Activated CD4-positive, alpha-beta T cell treated with anti-CD3 and anti-CD28 coated beads for 36 hours (primary cell): ENCODE data around the gene ADISSP. TPM values are rescaled to one million over a fixed set of nuclear protein-coding genes. Genes with fewer than 3 reads are reported as not detected.

Experiments used
- ATAC-seq: fragments of 200-7000 bp; cut with Tn5 transposase; one replicate; pipeline ENCODE4 v1.10.0; 2021; ENCODE audit warnings: mild to moderate bottlenecking, moderate library complexity
- CTCF ChIA-PET: fragments of 350-600 bp; sonication (Branson Sonifier 250); formaldehyde crosslinking; loops from one replicate; lab custom pipeline; 2021; ENCODE audit warnings: antibody characterized with exemption; lab: Charles Lee
- POLR2A ChIA-PET: fragments of 350-600 bp; sonication (Branson Sonifier 250); formaldehyde crosslinking; loops from one replicate; lab custom pipeline; 2021; ENCODE audit warnings: antibody characterized with exemption, inconsistent platforms; lab: Charles Lee
- DNase-seq: peaks from one replicate; pipeline ENCODE4 v3.0.0-alpha.2; 2020
- H3K27ac Mint-ChIP-seq: one replicate; pipeline ENCODE4 v1.8.0; 2021; ENCODE audit warnings: mixed read lengths
- H3K27me3 Mint-ChIP-seq: one replicate; pipeline ENCODE4 v1.8.0; 2021; ENCODE audit warnings: mixed read lengths
- H3K36me3 Mint-ChIP-seq: one replicate; pipeline ENCODE4 v1.8.0; 2021; ENCODE audit warnings: low read depth, mixed read lengths
- H3K4me1 Mint-ChIP-seq: one replicate; pipeline ENCODE4 v1.8.0; 2021; ENCODE audit warnings: mixed read lengths
- H3K4me3 Mint-ChIP-seq: one replicate; pipeline ENCODE4 v1.8.0; 2021; ENCODE audit warnings: mild to moderate bottlenecking, moderate library complexity, mixed read lengths
- H3K9me3 Mint-ChIP-seq: one replicate; pipeline ENCODE4 v1.8.0; 2021; ENCODE audit warnings: low read depth, mixed read lengths
- intact Hi-C, 2 experiments: fragments of 100-400 bp; cut with DNase I in 1 of 2; cut with micrococcal nuclease in 1 of 2; formaldehyde crosslinking; loops; one replicate each; pipeline versions ENCODE4 v1.14.2 to v1.15.1; 2022 to 2024; cut with DNase I, micrococcal nuclease
- total RNA-seq, 2 experiments: library from RNA; stranded (reverse); gene quantifications; one replicate each; pipeline ENCODE4 v1.2.3, GENCODE V29; 2021

Gene ADISSP
- 10 to 100 TPM; 46.5 to 57.3 TPM for total RNA-seq

DNA sequence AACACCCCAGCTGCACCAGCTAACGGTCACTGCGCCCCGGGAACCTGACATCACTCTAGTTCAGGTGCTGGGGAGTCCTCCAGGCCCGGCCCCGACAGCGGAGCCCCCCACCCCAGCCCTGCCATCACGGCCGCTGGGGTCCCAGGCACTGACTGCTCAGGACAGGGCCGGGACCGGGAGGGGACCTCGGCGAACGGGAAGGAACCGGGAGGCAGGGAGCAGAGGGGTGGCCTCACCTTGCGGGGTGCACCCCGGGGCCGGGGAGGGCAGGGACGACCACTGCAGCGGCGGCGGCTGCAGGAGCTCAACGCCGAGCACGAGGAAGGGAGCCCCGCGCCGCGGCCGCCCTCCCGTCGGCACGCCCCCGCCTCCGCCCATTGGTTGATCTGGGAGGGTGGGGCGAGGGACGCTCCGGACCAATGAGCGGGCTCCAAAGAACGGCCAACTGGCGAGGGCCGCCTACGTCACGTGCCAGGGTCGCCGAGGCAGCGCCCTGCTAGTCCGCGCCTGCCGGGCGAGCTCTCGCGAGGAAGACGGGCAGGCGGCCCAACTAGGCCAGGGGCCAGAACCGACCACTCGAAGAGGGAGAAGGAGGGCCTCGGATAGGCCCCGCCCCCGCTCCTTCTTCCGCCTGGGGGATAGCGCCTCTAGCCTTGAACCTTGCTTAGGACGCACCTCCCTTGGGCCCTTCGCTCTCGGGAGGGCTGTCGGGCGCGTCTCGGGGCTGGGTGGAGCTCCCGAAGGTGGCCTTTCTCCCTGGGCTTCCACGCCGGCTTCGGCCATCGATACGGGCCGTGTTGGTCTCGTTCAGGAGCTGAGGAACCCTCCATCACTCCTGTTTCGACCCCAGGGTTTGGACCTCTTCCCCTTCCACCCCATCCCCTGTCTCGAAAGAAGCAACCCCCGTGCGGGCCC, at the start of gene ADISSP:
ADISSP (minus strand) TSS at position 327 of the 915 bp plus-strand sequence. CDS start 7,653 bp downstream, outside the sequence.
- H3K27me3 Mint-ChIP-seq = no peaks in the 10 kb centered on the region
- DNase-seq (peak; percentile 99), ATAC-seq (peak; percentile 93)
- POLR2A ChIA-PET = interaction anchor here (0.6 to 2.5 kb wide), 12 partner anchors 8 to 1381 kb away, joined by 3 to 15 read pairs (median 4); partner anchors contain the start of genes AP5S1 and CENPB
- intact Hi-C loops = loop anchor here (1.0 to 5.0 kb wide), 19 partner anchors 14 to 895 kb away; partner anchors contain the start of genes AP5S1 (in 2 of the 2), ATRN (in 1 of the 2), CDC25B (in 1 of the 2) and CENPB (in 1 of the 2)
- peaks cover 25% of the 10 kb centered on the region for H3K4me1 Mint-ChIP-seq
- H3K27ac Mint-ChIP-seq = peak within 1 kb of the TSS; percentile 70
- no peaks in the 10 kb centered on the region for H3K9me3 Mint-ChIP-seq
- no peaks in the 10 kb centered on the region for H3K36me3 Mint-ChIP-seq
- CTCF ChIA-PET = interaction anchor here (0.6 to 4.6 kb wide), 16 partner anchors 11 to 315 kb away, joined by 3 to 47 read pairs (median 3); partner anchors contain the start of genes AP5S1, CENPB and SPEF1
- peak within 1 kb of the TSS; percentile 81 for H3K4me3 Mint-ChIP-seq

DNA sequence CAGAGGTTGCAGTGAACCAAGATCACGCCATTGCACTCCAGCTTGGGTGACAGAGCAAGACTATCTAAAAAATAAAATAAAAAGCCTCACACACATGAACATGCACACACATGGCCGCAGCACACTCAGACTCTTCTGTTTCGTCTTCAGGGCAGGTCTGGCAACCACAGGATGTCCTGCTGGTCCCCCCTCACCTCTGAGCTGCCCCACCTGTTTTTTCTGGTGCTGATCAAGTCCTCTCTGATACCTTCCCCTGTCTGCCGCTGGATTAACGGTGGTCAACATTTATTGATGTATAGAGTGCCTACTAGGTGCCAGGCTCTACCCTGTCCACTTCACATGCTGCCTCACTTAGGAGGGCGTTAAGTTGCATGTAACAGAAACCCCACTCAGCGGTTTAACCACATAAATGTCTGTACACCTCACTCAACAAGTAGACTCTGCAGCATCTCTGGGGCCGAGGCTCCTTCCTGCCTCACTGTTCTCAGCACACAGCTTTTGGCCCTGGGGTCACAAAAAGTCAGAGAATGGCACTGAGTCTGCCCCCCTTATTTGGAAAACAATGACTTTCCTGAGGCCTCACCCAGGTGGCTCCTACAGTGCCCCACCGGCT, 48.3 kb upstream of the ADISSP start:
- H3K4me1 Mint-ChIP-seq = peaks cover 65% of the 10 kb centered on the region
- peak overlapping the region; percentile 76 for H3K27ac Mint-ChIP-seq
- H3K9me3 Mint-ChIP-seq = no peaks in the 10 kb centered on the region
- DNase-seq (peak; percentile 48), ATAC-seq (no peak)
- no peak overlapping the region for H3K4me3 Mint-ChIP-seq
- intact Hi-C loops = loop anchor here in 1 of 2 experiments (10.0 kb wide), 1 partner anchor 341 kb away; the partner anchor contains the start of gene ATRN
- H3K36me3 Mint-ChIP-seq = no peaks in the 10 kb centered on the region
- ChIA-PET POLR2A (interaction anchor here (1.1 kb wide), 1 partner anchor 15 kb away, joined by 4 read pairs; no protein-coding TSS in a partner anchor), CTCF (interaction anchor here (0.6 to 1.5 kb wide), 3 partner anchors 16 to 105 kb away, joined by 3 to 4 read pairs (median 4); partner anchors contain the start of gene ADISSP)
- H3K27me3 Mint-ChIP-seq = no peaks in the 10 kb centered on the region

DNA sequence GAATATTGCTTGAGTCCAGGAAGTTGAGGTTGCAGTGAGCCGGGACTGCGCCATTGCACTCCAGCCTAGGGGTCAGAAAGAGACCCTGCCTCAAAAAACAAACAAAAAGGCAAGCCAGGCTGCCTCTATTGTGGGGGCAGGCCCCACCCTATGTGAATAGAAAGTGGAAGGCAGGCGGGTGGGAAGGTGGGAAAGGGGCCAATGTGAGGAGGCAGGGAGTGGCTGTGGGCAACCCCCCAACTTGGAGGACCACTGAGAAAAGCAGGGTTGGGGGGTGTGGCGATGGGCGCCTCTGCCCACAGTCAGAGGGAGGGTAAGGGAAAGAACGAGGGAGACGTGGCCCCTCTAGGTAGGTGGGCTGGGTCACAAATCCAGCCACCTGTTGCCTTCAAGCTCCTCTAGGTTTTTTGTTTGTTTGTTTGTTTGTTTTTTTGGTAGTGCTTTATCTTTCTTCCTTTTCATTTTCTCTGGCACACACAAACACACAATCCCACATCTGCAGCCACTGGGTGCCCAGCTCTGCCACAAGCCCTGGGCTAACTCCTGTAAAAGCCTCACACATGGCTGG, 47.5 kb upstream of the ADISSP start:
- ATAC-seq (no peak), DNase-seq (no peak)
- Mint-ChIP-seq H3K36me3 (no peaks in the 10 kb centered on the region), H3K4me1 (peaks cover 70% of the 10 kb centered on the region), H3K27me3 (no peaks in the 10 kb centered on the region), H3K27ac (no peak overlapping the region), H3K9me3 (no peaks in the 10 kb centered on the region), H3K4me3 (no peak overlapping the region)
- ChIA-PET CTCF (interaction anchor here (1.5 kb wide), 1 partner anchor 15 kb away, joined by 4 read pairs; no protein-coding TSS in a partner anchor), POLR2A (interaction anchor here (0.6 to 1.1 kb wide), 4 partner anchors 10 to 1296 kb away, joined by 4 to 5 read pairs (median 4); no protein-coding TSS in a partner anchor)
- intact Hi-C loops = loop anchor here in 1 of 2 experiments (10.0 kb wide), 1 partner anchor 340 kb away; the partner anchor contains the start of gene ATRN

DNA sequence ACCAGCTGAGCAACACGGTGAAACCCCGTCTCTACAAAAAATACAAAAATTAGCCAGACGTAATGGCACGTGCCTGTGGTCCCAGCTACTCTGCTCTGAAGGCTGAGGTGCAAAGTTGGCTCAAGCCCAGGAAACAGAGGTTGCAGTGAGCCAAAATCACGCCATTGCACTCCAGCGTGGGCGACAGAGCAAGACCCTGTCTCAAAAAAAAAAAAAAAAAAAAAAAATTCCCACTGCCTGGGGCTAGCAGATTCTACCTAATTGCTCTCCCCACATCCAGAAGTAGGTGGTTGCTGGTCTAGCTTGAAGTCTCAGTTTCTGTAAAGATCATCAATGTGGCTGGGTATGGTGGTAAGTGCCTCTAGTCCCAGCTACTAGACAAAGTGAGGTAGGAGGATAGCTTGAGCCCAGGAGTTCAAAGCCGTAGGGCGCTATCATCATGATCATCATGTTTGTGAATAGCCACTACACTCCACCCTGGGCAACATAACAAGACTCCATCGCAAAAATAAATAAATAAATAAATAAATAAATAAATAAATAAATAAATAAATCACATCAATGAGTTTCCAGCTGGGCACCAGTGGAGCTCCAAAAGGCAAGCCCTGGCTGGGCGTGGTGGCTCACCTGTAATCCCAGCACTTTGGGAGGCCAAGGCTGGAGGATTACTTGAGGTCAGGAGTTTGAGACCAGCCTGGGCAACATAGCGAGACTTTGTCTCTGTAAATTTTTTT, 46.5 kb upstream of the ADISSP start:
- CTCF ChIA-PET = interaction anchor here (0.6 to 1.6 kb wide), 7 partner anchors 13 to 234 kb away, joined by 3 to 12 read pairs (median 4); no protein-coding TSS in a partner anchor
- DNase-seq = peak; percentile 58
- intact Hi-C loops = loop anchor here in 1 of 2 experiments (10.0 kb wide), 1 partner anchor 339 kb away; the partner anchor contains the start of gene ATRN
- Mint-ChIP-seq H3K4me3 (no peak overlapping the region), H3K27me3 (no peaks in the 10 kb centered on the region), H3K9me3 (no peaks in the 10 kb centered on the region), H3K4me1 (peaks cover 62% of the 10 kb centered on the region), H3K27ac (peak overlapping the region; percentile 53), H3K36me3 (no peaks in the 10 kb centered on the region)
- POLR2A ChIA-PET = interaction anchor here (0.6 to 0.9 kb wide), 4 partner anchors 9 to 77 kb away, joined by 3 to 5 read pairs (median 4); no protein-coding TSS in a partner anchor
- no peak for ATAC-seq

DNA sequence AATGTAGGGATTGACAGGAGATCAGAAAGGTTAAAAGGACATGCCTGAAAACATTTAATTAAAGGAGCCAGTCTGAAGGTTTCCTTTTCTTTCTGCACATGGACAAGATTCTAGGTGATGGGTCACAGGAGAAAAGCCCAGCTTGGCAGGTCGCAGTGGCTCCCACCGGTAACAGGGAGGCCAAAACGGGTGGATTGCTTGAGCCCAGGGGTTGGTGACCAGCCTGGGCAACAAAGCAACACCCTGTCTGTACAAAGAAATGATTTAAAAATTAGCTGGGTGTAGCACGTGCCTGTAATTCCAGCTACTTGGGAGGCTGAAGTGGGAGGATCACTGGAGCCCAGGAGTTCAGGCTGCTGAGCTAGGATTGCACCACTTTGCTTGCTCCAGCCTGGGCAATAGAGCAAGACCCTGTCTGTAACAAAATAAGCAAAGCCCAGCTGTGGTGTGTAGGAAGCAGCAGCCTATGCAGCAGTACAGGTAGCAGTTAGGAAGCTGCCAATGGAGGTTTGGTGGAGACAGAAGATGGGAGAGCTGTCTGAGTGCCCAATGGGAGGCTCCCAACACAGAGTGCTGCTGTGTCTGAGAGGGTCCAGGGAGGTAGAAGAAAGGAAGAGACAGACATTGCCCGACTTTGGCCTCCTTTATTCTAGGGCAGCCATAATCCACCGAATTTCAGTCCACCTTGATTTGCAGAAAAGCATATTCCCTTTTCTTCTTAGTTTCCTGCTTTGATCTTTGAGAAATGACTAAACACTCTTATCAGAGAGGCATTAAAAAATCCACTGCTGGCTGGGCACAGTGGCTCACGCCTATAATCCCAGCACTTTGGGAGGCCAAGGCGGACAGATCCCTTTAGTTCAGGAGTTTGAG, 45.7 kb upstream of the ADISSP start:
- Mint-ChIP-seq H3K4me1 (peaks cover 63% of the 10 kb centered on the region), H3K27me3 (no peaks in the 10 kb centered on the region), H3K27ac (peak overlapping the region; percentile 53), H3K36me3 (no peaks in the 10 kb centered on the region), H3K4me3 (no peak overlapping the region), H3K9me3 (no peaks in the 10 kb centered on the region)
- ChIA-PET POLR2A (interaction anchor here (0.7 to 0.9 kb wide), 2 partner anchors 12 to 68 kb away, joined by 3 read pairs; no protein-coding TSS in a partner anchor), CTCF (interaction anchor here (0.7 to 1.6 kb wide), 6 partner anchors 12 to 235 kb away, joined by 3 to 12 read pairs (median 4); no protein-coding TSS in a partner anchor)
- ATAC-seq (no peak), DNase-seq (no peak)
- intact Hi-C loops = loop anchor here in 1 of 2 experiments (10.0 kb wide), 1 partner anchor 338 kb away; the partner anchor contains the start of gene ATRN

DNA sequence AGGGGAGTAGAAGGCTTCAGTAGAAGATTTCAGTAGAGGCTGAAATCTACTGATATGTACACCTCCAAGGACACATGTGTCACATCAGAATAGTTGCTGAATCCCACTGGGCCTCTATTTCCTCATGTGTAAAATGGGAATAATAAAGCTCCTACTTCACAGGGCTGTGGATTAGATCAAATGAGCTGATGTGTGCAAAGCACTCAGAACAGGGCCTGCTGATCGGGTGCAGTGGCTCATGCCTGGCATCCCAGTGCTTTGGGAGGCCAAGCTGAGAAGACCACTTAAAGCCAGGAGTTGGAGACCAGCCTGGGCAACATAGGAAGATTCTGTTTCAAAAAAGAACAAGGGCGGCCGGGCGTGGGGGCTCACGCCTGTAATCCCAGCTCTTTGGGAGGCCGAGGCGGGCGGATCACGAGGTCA, 44.7 kb upstream of the ADISSP start:
- CTCF ChIA-PET = interaction anchor here (0.6 to 1.7 kb wide), 4 partner anchors 8 to 45 kb away, joined by 3 to 5 read pairs (median 4); partner anchors contain the start of genes ADISSP, AP5S1 and CDC25B
- no peak for DNase-seq
- Mint-ChIP-seq H3K27me3 (no peaks in the 10 kb centered on the region), H3K27ac (peak overlapping the region; percentile 96), H3K4me1 (peaks cover 73% of the 10 kb centered on the region), H3K36me3 (peaks cover under 1% of the 10 kb centered on the region), H3K9me3 (no peaks in the 10 kb centered on the region), H3K4me3 (peak overlapping the region; percentile 78)
- no peak for ATAC-seq
- intact Hi-C loops = loop anchor here in 1 of 2 experiments (10.0 kb wide), 1 partner anchor 337 kb away; the partner anchor contains the start of gene ATRN
- POLR2A ChIA-PET = interaction anchor here (1.0 kb wide), 1 partner anchor 26 kb away, joined by 5 read pairs; the partner anchor contains the start of gene CENPB

DNA sequence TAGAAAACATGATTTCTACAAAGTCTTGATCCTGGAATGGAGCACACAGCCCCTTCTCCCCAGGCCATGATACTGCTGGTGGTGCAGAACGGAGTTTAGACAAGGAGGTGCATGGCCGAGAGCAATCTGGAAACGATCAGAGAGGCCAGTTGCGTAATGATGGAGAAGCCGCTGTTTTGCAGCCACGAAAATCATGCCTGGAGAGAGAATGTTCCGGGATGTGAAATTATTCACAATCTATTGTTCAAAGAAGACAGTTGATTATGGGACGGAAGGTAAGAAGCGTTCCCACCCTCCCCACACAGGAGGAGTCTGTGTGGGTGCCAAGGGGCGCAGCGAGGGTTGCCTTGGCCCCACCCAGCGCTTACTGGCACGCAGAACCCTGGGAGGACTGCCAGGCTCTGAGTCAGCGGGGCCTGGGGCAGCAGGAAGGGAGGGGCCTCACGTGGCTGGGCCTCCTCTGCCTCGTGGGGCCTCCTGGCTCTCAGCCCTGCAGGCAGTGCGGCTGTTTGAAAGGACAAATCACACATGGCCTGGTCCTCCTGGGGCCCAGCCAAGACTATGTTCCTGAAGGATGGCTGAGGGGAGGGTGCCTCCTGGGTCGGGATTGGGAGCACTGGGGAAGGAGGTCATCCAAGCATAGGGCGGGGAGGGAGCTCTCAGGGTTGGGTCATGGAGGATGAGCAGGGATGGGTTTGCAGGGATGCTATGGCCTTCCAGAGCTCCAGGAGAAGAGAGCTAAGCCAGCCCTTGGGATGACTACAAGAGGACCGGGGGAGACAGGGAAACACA, 44.1 kb upstream of the ADISSP start:
- DNase-seq (peak; percentile 97), ATAC-seq (peak; percentile 92)
- no peaks in the 10 kb centered on the region for H3K27me3 Mint-ChIP-seq
- peak overlapping the region; percentile 96 for H3K27ac Mint-ChIP-seq
- peaks cover 5% of the 10 kb centered on the region for H3K36me3 Mint-ChIP-seq
- H3K9me3 Mint-ChIP-seq = no peaks in the 10 kb centered on the region
- H3K4me3 Mint-ChIP-seq = peak overlapping the region; percentile 78
- intact Hi-C loops = loop anchor here (1.0 to 10.0 kb wide), 6 partner anchors 9 to 337 kb away; partner anchors contain the start of genes AP5S1 (in 2 of the 2), ADISSP (in 1 of the 2), ATRN (in 1 of the 2) and CDC25B (in 1 of the 2)
- POLR2A ChIA-PET = interaction anchor here (1.0 kb wide), 1 partner anchor 26 kb away, joined by 5 read pairs; the partner anchor contains the start of gene CENPB
- CTCF ChIA-PET = interaction anchor here (0.6 to 1.7 kb wide), 6 partner anchors 9 to 519 kb away, joined by 3 to 5 read pairs (median 3); partner anchors contain the start of genes ADISSP, AP5S1 and CDC25B
- peaks cover 78% of the 10 kb centered on the region for H3K4me1 Mint-ChIP-seq

DNA sequence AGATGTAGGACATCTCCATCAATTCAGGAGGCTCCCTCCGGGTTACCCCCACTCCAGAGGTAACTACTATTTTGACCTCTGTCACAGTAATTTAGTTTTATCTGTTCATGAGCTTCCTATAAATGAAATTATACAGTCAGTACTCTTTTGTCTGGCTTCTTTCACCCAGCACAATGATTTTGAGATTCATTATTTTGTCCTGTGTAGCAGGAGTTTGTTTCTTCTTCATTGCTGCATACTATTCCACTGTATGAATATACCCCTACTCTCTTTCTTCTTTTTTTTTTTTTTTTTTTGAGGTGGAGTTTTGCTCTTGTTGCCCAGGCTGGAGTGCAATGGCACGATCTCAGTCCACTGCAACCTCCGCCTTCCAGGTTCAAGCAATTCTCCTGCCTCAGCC, 41.0 kb upstream of the ADISSP start:
- intact Hi-C loops = no loop called here
- POLR2A ChIA-PET = no interaction called here
- Mint-ChIP-seq H3K27ac (no peak overlapping the region), H3K4me1 (peaks cover 60% of the 10 kb centered on the region), H3K9me3 (no peaks in the 10 kb centered on the region), H3K36me3 (peaks cover 28% of the 10 kb centered on the region), H3K27me3 (no peaks in the 10 kb centered on the region), H3K4me3 (no peak overlapping the region)
- CTCF ChIA-PET = no interaction called here
- DNase-seq = no peak
- no peak for ATAC-seq
